ENCODE results near the gene UBE2G2. TPM values are rescaled to one million over a fixed set of nuclear protein-coding genes. Genes with fewer than 3 reads are reported as not detected.

The UBE2G2 gene
- polyA plus RNA-seq, 1 donor (not counting 4 experiments of a cell fraction or from before 2014, with no cell fraction given), result 106 TPM

DNA sequence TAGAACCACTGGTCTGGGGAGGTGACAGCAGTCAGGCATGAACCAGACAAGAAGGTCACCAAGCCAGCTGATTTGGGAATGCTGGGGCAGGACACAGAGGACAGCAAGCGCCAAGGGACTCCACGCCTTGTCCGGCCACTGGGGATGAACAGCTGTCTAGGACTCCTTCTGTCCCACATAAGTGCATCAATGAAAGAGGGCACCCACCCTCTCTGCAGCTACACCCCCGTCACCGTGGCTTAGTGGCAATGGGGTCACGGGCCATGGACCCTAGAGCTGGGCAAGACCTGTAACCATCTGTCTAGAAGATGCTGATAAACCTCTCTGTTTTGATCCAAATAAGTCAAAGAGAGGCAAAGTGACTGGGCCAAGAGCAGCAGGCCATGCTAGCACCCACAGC, 16.8 kb downstream of the UBE2G2 start:
- Histone ChIP-seq H2AFZ (ENCODE audit: control insufficient read depth, low read length) (no peak overlapping the region), H3K4me3 (ENCODE audit: control insufficient read depth in 2 of 3, extremely low read depth in 1 of 3, insufficient read depth in 2 of 3, low read depth in 1 of 3, low read length in 3 of 3) (no peak overlapping the region), H3K36me3 (ENCODE audit: control insufficient read depth in 2 of 2, extremely low read depth in 1 of 2, insufficient read depth in 2 of 2, low read length in 2 of 2) (peaks cover 7 to 16% of the 10 kb centered on the region in 2 experiments), H3K4me1 (ENCODE audit: control insufficient read depth, extremely low read depth, insufficient read depth, low read length) (peaks cover 13% of the 10 kb centered on the region), H3K9me1 (ENCODE audit: control insufficient read depth, extremely low read depth, insufficient read depth, low read length) (no peaks in the 10 kb centered on the region), H3K9me3 (ENCODE audit: control insufficient read depth, low read depth, low read length) (no peaks in the 10 kb centered on the region), H3K9ac (ENCODE audit: control insufficient read depth, extremely low read depth, insufficient read depth, low read length) (no peak overlapping the region), H3K4me2 (ENCODE audit: control insufficient read depth, extremely low read depth, insufficient read depth, low read depth, low read length) (no peak overlapping the region), H3K27me3 (ENCODE audit: control insufficient read depth, extremely low read depth, insufficient read depth, low read length) (no peaks in the 10 kb centered on the region), H4K20me1 (ENCODE audit: control insufficient read depth, extremely low read depth, insufficient read depth, low read length) (no peaks in the 10 kb centered on the region), H3K27ac (ENCODE audit: control insufficient read depth, insufficient read depth, low read length) (no peak overlapping the region), H3K79me2 (ENCODE audit: control insufficient read depth, insufficient read depth, low read length) (peaks cover 51% of the 10 kb centered on the region)
- no peak for FAIRE-seq
- dilution Hi-C loops (cut with MboI; ENCODE audit: extremely low pct_ligation_motif_present, low sequenced_read_pairs), result no loop called here
- DNase-seq (ENCODE audit: low read depth, low spot score), result no peak
- TF ChIP-seq EZH2 (IDR thresholded peaks at IDR 0.05; ENCODE audit: low read length), result no peak
- TF ChIP-seq, protein P1, sequence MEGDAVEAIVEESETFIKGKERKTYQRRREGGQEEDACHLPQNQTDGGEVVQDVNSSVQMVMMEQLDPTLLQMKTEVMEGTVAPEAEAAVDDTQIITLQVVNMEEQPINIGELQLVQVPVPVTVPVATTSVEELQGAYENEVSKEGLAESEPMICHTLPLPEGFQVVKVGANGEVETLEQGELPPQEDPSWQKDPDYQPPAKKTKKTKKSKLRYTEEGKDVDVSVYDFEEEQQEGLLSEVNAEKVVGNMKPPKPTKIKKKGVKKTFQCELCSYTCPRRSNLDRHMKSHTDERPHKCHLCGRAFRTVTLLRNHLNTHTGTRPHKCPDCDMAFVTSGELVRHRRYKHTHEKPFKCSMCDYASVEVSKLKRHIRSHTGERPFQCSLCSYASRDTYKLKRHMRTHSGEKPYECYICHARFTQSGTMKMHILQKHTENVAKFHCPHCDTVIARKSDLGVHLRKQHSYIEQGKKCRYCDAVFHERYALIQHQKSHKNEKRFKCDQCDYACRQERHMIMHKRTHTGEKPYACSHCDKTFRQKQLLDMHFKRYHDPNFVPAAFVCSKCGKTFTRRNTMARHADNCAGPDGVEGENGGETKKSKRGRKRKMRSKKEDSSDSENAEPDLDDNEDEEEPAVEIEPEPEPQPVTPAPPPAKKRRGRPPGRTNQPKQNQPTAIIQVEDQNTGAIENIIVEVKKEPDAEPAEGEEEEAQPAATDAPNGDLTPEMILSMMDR (optimal IDR thresholded peaks at IDR 0.05 in 1 of 3, IDR thresholded peaks at IDR 0.05 in 1 of 3, conservative IDR thresholded peaks at IDR 0.05 in 1 of 3; ENCODE audit: extremely low read depth in 1 of 3, insufficient read depth in 2 of 3, low read length in 3 of 3), result no peak

DNA sequence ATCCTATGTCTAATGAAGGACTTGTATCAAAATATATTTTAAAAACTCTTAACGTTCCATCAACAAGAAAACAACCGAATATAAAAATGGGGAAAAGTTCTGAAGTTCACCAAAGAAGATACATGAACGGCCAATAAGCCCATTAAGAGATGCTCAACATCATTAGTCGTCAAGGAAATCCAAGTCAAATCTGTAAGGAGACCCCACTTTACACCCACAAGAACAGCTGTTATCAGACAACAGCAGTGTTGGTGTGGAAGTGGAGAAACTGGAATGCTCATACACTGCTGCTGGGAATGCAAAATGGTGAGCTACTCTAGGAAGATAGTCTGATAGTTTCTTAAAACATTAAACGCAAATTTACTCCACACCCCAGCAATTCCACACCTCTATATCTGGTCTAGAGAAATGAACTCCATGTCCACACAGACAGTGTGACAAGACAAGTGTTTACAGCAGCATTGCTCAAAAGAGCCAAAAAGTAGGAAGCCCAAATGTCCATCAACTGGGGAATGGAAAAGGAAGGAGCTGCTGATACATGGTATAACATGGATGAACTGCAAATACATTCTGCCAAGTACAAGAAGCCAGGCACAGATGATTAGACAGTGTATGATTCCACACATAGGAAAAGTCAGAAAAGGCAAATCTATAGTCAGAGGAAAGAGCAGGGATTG, 18.5 kb downstream of the UBE2G2 start:
- Histone ChIP-seq H3K9ac (ENCODE audit: control insufficient read depth, extremely low read depth, insufficient read depth, low read length) (no peak overlapping the region), H3K79me2 (ENCODE audit: control insufficient read depth, insufficient read depth, low read length) (peaks cover 47% of the 10 kb centered on the region), H3K4me2 (ENCODE audit: control insufficient read depth, extremely low read depth, insufficient read depth, low read depth, low read length) (no peak overlapping the region), H3K4me3 (ENCODE audit: control insufficient read depth in 2 of 3, extremely low read depth in 1 of 3, insufficient read depth in 2 of 3, low read depth in 1 of 3, low read length in 3 of 3) (no peak overlapping the region), H2AFZ (ENCODE audit: control insufficient read depth, low read length) (no peak overlapping the region), H3K4me1 (ENCODE audit: control insufficient read depth, extremely low read depth, insufficient read depth, low read length) (peaks cover 26% of the 10 kb centered on the region), H3K27ac (ENCODE audit: control insufficient read depth, insufficient read depth, low read length) (no peak overlapping the region), H3K27me3 (ENCODE audit: control insufficient read depth, extremely low read depth, insufficient read depth, low read length) (no peaks in the 10 kb centered on the region), H3K9me1 (ENCODE audit: control insufficient read depth, extremely low read depth, insufficient read depth, low read length) (no peaks in the 10 kb centered on the region), H3K9me3 (ENCODE audit: control insufficient read depth, low read depth, low read length) (no peaks in the 10 kb centered on the region), H3K36me3 (ENCODE audit: control insufficient read depth in 2 of 2, extremely low read depth in 1 of 2, insufficient read depth in 2 of 2, low read length in 2 of 2) (peaks cover 7 to 21% of the 10 kb centered on the region in 2 experiments), H4K20me1 (ENCODE audit: control insufficient read depth, extremely low read depth, insufficient read depth, low read length) (no peaks in the 10 kb centered on the region)
- no peak for TF ChIP-seq EZH2 (IDR thresholded peaks at IDR 0.05; ENCODE audit: low read length)
- TF ChIP-seq, protein P1 (optimal IDR thresholded peaks at IDR 0.05 in 1 of 3, IDR thresholded peaks at IDR 0.05 in 1 of 3, conservative IDR thresholded peaks at IDR 0.05 in 1 of 3; ENCODE audit: extremely low read depth in 1 of 3, insufficient read depth in 2 of 3, low read length in 3 of 3), result no peak
- DNase-seq (ENCODE audit: low read depth, low spot score), result no peak
- dilution Hi-C loops (cut with MboI; ENCODE audit: extremely low pct_ligation_motif_present, low sequenced_read_pairs), result no loop called here
- no peak for FAIRE-seq
